Activated T-cell treated with anti-CD3 and anti-CD28 coated beads, Interleukin-2, amount 50 U/mL, for 4 hours (primary cell): ENCODE measurements around the gene KCNK16. TPM values are rescaled to one million over a fixed set of nuclear protein-coding genes. Genes with fewer than 3 reads are reported as not detected.

Experiments used
- ATAC-seq, 2 donors: fragments of 200-7000 bp; cut with Tn5 transposase; one replicate each; pipeline ENCODE4 v1.10.0; 2021
- DNase-seq: peaks from one replicate; pipeline ENCODE4 v3.0.0-alpha.2; 2020
- H3K27me3 Mint-ChIP-seq: one replicate; pipeline ENCODE4 v1.8.0; 2021; ENCODE audit warnings: low read depth, mixed read lengths
- H3K36me3 Mint-ChIP-seq: one replicate; pipeline ENCODE4 v1.8.0; 2022; ENCODE audit warnings: mixed read lengths; ENCODE audit not compliant: insufficient read depth
- H3K4me1 Mint-ChIP-seq: one replicate; pipeline ENCODE4 v1.8.0; 2021; ENCODE audit warnings: low read depth, mixed read lengths
- H3K4me3 Mint-ChIP-seq: one replicate; pipeline ENCODE4 v1.8.0; 2021; ENCODE audit warnings: mild to moderate bottlenecking, moderate library complexity, mixed read lengths
- H3K9me3 Mint-ChIP-seq: one replicate; pipeline ENCODE4 v1.8.0; 2021; ENCODE audit warnings: mixed read lengths
- total RNA-seq, 3 donors: library from RNA; stranded (reverse); gene quantifications; one replicate each; pipeline ENCODE4 v1.2.1, GENCODE V29; 2021

The KCNK16 gene
- total RNA-seq, 3 donors from 2014 or later = not detected

- no peaks in the 10 kb centered on the region for H3K9me3 Mint-ChIP-seq
- H3K36me3 Mint-ChIP-seq = no peaks in the 10 kb centered on the region
- H3K4me1 Mint-ChIP-seq = peaks cover 6% of the 10 kb centered on the region
- H3K4me3 Mint-ChIP-seq = no peak overlapping the region
- DNase-seq (no peak), ATAC-seq (no peak)
- peaks cover 5% of the 10 kb centered on the region for H3K27me3 Mint-ChIP-seq
Observed at GRCh38 chr6:39304951-39305350, 17.6 kb downstream of the KCNK16 start.

- DNase-seq (no peak), ATAC-seq (peak in 1 of 2 donors; percentile 15)
- no peaks in the 10 kb centered on the region for H3K9me3 Mint-ChIP-seq
- H3K4me1 Mint-ChIP-seq = peaks cover 6% of the 10 kb centered on the region
- H3K36me3 Mint-ChIP-seq = no peaks in the 10 kb centered on the region
- H3K4me3 Mint-ChIP-seq = no peak overlapping the region
- H3K27me3 Mint-ChIP-seq = peaks cover 6% of the 10 kb centered on the region
Observed at GRCh38 chr6:39303425-39304153, 18.9 kb downstream of the KCNK16 start.

- Mint-ChIP-seq H3K4me3 (peak overlapping the region; percentile 65), H3K27me3 (peaks cover 6% of the 10 kb centered on the region), H3K9me3 (no peaks in the 10 kb centered on the region), H3K4me1 (peaks cover 6% of the 10 kb centered on the region), H3K36me3 (no peaks in the 10 kb centered on the region)
- ATAC-seq (peak; percentile 97), DNase-seq (peak; percentile 85)
Observed at GRCh38 chr6:39302669-39303424, 19.7 kb downstream of the KCNK16 start.

- Mint-ChIP-seq H3K27me3 (peaks cover 6% of the 10 kb centered on the region), H3K4me3 (no peak overlapping the region), H3K36me3 (no peaks in the 10 kb centered on the region), H3K4me1 (peaks cover 6% of the 10 kb centered on the region), H3K9me3 (no peaks in the 10 kb centered on the region)
- ATAC-seq (no peak), DNase-seq (no peak)
Observed at GRCh38 chr6:39302011-39302410, 20.5 kb downstream of the KCNK16 start.

GRCh38 chr6:39301606-39302005 lies 20.9 kb downstream of the KCNK16 start:
- no peak overlapping the region for H3K4me3 Mint-ChIP-seq
- DNase-seq (no peak), ATAC-seq (no peak)
- H3K27me3 Mint-ChIP-seq = peaks cover 6% of the 10 kb centered on the region
- no peaks in the 10 kb centered on the region for H3K36me3 Mint-ChIP-seq
- H3K9me3 Mint-ChIP-seq = no peaks in the 10 kb centered on the region
- H3K4me1 Mint-ChIP-seq = peaks cover 6% of the 10 kb centered on the region

GRCh38 chr6:39300739-39301138 lies 21.8 kb downstream of the KCNK16 start:
- Mint-ChIP-seq H3K27me3 (peaks cover 6% of the 10 kb centered on the region), H3K4me3 (no peak overlapping the region), H3K9me3 (no peaks in the 10 kb centered on the region), H3K36me3 (no peaks in the 10 kb centered on the region), H3K4me1 (peaks cover 6% of the 10 kb centered on the region)
- DNase-seq (no peak), ATAC-seq (no peak)

GRCh38 chr6:39298061-39298460 lies 24.4 kb downstream of the KCNK16 start:
- ATAC-seq (no peak), DNase-seq (no peak)
- H3K27me3 Mint-ChIP-seq = peaks cover 8% of the 10 kb centered on the region
- H3K36me3 Mint-ChIP-seq = no peaks in the 10 kb centered on the region
- H3K4me3 Mint-ChIP-seq = no peak overlapping the region
- no peaks in the 10 kb centered on the region for H3K9me3 Mint-ChIP-seq
- H3K4me1 Mint-ChIP-seq = peaks cover 5% of the 10 kb centered on the region

GRCh38 chr6:39296745-39297640 lies 25.5 kb downstream of the KCNK16 start:
- no peaks in the 10 kb centered on the region for H3K36me3 Mint-ChIP-seq
- DNase-seq (no peak), ATAC-seq (no peak)
- H3K4me1 Mint-ChIP-seq = no peaks in the 10 kb centered on the region
- H3K9me3 Mint-ChIP-seq = no peaks in the 10 kb centered on the region
- no peak overlapping the region for H3K4me3 Mint-ChIP-seq
- peaks cover 8% of the 10 kb centered on the region for H3K27me3 Mint-ChIP-seq

- Mint-ChIP-seq H3K36me3 (no peaks in the 10 kb centered on the region), H3K9me3 (no peaks in the 10 kb centered on the region), H3K4me1 (no peaks in the 10 kb centered on the region), H3K27me3 (peaks cover 10% of the 10 kb centered on the region), H3K4me3 (no peak overlapping the region)
- DNase-seq (no peak), ATAC-seq (no peak)
Observed at GRCh38 chr6:39295611-39296011, 26.9 kb downstream of the KCNK16 start.

- DNase-seq (no peak), ATAC-seq (no peak)
- Mint-ChIP-seq H3K4me1 (no peaks in the 10 kb centered on the region), H3K4me3 (no peak overlapping the region), H3K9me3 (no peaks in the 10 kb centered on the region), H3K36me3 (no peaks in the 10 kb centered on the region), H3K27me3 (peaks cover 7% of the 10 kb centered on the region)
Observed at GRCh38 chr6:39294899-39295298, 27.6 kb downstream of the KCNK16 start.

GRCh38 chr6:39294133-39294532 lies 28.4 kb downstream of the KCNK16 start:
- Mint-ChIP-seq H3K36me3 (no peaks in the 10 kb centered on the region), H3K4me3 (no peak overlapping the region), H3K27me3 (peaks cover 6% of the 10 kb centered on the region), H3K9me3 (no peaks in the 10 kb centered on the region), H3K4me1 (no peaks in the 10 kb centered on the region)
- DNase-seq (no peak), ATAC-seq (no peak)

GRCh38 chr6:39292637-39293036 lies 29.9 kb downstream of the KCNK16 start:
- no peak for ATAC-seq
- Mint-ChIP-seq H3K27me3 (peaks cover 6% of the 10 kb centered on the region), H3K9me3 (no peaks in the 10 kb centered on the region), H3K4me1 (no peaks in the 10 kb centered on the region), H3K4me3 (no peak overlapping the region), H3K36me3 (no peaks in the 10 kb centered on the region)
- DNase-seq = no peak

GRCh38 chr6:39289490-39289889 lies 33.0 kb downstream of the KCNK16 start:
- ATAC-seq = no peak
- no peak for DNase-seq
- H3K27me3 Mint-ChIP-seq = peaks cover 9% of the 10 kb centered on the region
- H3K36me3 Mint-ChIP-seq = no peaks in the 10 kb centered on the region
- H3K4me3 Mint-ChIP-seq = no peak overlapping the region
- H3K4me1 Mint-ChIP-seq = no peaks in the 10 kb centered on the region
- no peaks in the 10 kb centered on the region for H3K9me3 Mint-ChIP-seq

- H3K27me3 Mint-ChIP-seq = peaks cover 8% of the 10 kb centered on the region
- DNase-seq = no peak
- H3K4me1 Mint-ChIP-seq = no peaks in the 10 kb centered on the region
- no peak overlapping the region for H3K4me3 Mint-ChIP-seq
- no peaks in the 10 kb centered on the region for H3K36me3 Mint-ChIP-seq
- no peaks in the 10 kb centered on the region for H3K9me3 Mint-ChIP-seq
- no peak for ATAC-seq
Observed at GRCh38 chr6:39287601-39288000, 34.9 kb downstream of the KCNK16 start.
